DMS79 (cell line): ENCODE measurements around the gene PRG2.
A peak's percentile ranks its signal among the peaks of the same experiment; 100 is the strongest.

Source experiments
- DNase-seq: peaks from one replicate; lab custom pipeline; 2025; lab: John Stamatoyannopoulos, UW

The PRG2 gene

GRCh38 chr11:57390535-57390934, at the start of gene PRG2:
PRG2 (minus strand) TSS chr11:57390650; CDS start chr11:57389944, 706 bp downstream.
- no peak for DNase-seq

- no peak for DNase-seq
Measured at GRCh38 chr11:57439786-57440185, 49.3 kb upstream of the PRG2 start.

DNA sequence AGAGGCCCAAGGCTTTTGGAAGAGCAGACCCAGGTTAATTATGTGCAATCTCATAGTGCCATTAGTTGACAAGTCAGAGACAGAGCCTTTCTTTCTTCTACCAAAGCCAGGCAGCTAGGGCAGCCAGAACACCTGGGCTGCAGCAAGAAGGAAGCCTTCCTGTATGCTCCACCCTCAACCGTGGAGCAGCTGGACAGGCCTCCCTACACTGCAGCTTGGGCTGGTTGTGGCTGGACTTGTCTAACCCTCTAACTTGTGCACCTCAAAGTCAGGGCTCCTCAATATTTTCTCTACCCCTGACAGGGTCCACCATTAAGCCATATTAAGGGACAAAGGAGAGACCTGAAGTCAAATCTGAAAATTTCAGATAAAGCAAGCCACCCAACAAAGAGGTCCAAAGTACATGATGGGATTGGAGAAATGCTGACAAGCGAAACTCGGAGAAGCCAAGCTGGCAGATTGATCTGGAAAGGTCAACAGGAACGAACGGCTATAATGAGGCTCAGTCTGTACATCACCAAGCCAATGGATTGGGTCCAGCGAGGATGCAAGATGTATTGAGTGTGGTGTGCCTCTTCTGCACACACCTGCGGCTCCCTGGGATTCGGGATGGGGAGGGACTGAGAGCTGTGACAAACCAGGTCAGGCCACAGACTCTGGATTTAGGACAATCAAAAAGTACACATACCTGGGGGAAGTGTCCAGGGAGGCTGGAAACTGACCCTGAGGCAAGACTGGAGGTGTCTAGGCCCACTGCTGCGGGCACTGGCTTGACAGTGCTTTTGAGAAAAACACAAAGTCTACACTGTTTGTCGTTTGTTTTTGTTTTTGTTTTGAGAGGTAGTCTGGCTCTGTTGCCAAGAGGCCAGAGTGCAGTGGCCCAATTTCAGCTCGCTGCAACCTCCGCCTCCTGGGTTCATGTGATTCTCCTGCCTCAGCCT, 48.2 kb upstream of the PRG2 start:
- no peak for DNase-seq

DNA sequence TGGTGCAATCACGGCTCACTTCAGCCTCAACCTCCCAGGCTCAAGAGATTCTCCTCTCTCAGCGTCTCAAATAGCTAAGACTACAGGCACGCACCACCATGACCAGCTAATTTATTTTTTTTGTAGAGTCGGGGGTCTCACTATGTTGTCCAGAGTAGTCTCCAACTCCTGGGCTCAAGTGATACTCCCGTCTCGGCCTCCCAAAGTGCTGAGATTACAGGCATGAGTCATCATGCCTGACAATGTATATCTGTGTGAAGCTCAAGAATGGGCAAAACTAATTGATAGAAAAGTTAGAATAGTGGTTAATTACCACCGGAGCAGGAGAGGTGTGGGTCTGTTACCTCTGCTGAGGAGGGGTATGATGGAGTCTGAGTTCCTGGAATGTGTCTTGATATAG, 45.6 kb upstream of the PRG2 start:
- DNase-seq, result no peak

- DNase-seq, result peak; percentile 90
Measured at GRCh38 chr11:57434640-57435546, 44.4 kb upstream of the PRG2 start.

GRCh38 chr11:57432714-57433163, 42.3 kb upstream of the PRG2 start:
- DNase-seq, result peak; percentile 61

- no peak for DNase-seq
Measured at GRCh38 chr11:57432149-57432561, 41.7 kb upstream of the PRG2 start.

GRCh38 chr11:57430952-57431351, 40.5 kb upstream of the PRG2 start:
- no peak for DNase-seq

- DNase-seq, result peak; percentile 20
Measured at GRCh38 chr11:57429946-57430345, 39.5 kb upstream of the PRG2 start.

GRCh38 chr11:57428643-57429042, 38.2 kb upstream of the PRG2 start:
- no peak for DNase-seq

- DNase-seq, result no peak
Measured at GRCh38 chr11:57427727-57428082, 37.3 kb upstream of the PRG2 start.

GRCh38 chr11:57426929-57427726, 36.7 kb upstream of the PRG2 start, which contains the start of gene SLC43A3:
SLC43A3 (minus strand) TSS chr11:57427121; CDS start chr11:57426172, 949 bp downstream.
- peak; percentile 11 for DNase-seq

DNA sequence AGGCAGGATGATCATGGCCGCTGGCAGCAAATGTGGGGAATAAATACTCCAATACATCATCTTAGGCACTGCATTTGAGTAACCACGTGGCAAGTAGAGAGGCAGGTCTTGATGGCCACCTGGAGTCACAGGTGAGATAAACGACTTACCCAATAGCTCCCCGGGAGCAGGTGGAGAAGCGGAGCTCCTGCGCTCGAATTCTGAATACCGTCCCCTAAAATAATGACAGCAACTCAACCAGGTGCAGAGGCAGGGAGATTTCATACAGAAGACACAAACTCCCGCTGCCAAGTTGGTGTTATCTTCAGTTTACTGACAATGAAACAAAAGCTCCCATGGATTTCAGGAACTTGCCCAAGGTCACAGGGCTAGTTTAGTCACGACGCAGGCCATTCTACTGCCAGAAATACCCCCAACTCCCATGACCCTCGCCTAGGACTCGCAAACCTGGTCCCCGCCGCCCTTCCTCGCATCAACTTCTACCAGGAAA, 36.0 kb upstream of the PRG2 start:
- DNase-seq, result peak; percentile 66

DNA sequence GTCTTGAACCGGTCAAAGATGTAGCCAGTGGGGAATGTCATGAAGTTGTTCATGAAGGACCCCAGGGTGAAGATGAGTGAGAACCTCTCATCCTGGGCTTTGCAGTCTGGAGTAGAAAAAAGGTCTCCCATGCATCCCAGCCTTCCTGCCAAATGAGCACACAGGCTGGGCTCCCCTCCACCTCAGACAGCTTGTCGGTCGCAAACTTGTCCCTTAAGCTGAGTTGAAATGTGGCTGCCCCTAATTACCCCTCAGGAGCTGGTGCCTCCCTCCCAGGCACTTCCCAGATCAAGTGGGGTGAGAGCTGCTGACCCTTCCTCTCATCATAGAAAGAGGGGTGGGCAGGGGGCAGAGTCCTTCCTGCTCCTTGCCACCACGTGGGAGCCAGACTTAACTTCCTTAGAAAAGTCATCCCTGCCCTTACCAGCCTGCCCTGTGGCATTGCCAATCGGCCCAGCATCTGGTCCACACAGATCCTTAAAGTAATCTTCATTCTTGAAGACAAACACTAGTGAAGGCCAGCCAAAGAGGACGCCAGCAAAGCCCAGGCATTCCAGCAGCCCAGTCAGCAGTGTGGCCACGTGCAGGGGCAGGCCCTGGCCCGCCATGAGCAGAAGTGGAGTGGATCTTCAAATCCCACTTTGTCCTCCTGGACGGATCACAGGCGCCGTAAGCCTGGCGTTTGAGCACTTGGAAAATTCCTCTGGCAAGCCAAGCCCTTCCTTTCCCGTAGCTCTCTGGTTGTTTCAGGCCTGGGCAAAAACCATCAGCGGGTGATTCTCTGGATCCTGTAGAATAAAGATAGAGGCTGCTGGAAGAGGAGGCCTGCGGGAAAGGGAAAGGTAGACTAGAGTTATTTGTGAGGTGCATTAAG, 35.4 kb upstream of the PRG2 start:
- DNase-seq, result peak; percentile 44

DNA sequence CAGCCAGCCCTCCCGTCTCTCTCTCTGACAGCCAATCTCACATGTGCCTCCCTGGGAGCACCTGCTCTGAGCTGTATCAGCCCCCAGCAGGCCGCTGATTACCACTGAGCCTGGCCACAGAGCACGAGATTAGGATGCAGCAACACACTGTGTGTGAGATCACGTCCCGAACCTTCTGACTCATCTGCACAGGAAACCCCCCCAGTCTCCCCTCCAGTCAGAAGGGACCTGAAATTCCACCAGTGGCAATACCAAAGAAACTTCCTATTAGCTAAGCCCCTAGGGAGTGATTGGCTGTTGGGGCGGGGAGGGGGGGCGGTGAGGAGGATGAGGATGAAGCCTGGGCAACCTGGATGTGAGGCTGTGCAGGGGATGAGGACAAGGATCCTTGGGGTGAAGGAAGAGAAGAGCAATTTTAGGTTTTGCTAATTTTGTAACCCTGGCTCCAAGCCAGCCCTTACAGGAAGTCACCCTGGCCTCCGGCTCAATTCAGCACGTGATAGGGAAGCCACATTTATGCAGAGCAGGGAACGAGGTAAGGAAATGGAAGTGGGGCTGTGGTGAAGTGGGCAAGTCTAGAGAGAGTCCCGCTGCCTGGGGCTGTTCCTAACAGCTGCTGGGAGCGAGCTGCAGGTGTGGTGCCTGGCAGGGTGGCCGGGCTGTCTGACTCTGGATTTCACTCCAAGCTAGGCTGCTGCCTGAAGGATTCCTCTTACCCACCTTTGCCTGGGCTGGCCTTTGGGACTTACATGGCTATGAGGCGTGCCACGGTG, 34.5 kb upstream of the PRG2 start:
- peak; percentile 43 for DNase-seq

GRCh38 chr11:57424137-57424791, 33.8 kb upstream of the PRG2 start:
- no peak for DNase-seq

GRCh38 chr11:57422669-57423068, 32.2 kb upstream of the PRG2 start:
- no peak for DNase-seq

DNA sequence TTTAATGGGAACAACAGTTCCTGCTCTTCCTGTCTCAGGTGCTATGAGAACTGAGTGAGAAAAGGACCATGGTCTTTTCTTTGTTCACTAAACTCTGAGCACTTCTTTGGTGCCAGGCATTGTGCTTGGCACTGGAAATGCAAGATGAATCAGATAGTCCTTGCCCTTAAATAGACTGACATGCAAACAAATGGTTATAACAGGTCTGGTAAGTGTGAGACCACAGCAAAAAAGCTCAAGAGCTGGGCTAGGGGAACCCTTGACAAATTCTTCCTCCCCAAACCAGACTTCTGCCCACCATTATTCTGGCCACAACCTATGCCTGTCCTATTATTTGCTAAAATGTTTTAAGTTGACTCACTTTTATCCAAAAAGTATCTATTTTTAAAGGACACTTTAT, 31.4 kb upstream of the PRG2 start:
- DNase-seq, result no peak

DNA sequence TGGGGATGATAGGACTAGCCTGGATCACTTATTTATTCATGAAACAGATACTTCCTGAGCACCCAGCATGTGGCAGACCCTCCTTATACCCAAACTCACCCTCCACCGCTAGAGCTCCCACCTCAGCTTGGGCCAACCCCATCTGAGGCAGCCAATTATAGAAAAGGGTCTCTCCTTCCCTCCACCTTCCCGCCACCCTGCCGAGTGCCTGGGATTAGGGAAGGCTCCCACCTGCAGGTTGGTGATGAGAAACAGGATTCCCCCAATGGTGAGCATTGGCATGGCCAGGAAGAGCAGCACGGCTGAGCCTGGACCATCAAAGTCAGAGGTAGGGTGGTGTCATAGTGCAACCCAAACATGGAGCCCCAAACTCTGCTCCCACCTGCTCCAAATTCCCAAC, 30.6 kb upstream of the PRG2 start:
- no peak for DNase-seq
